SU-DHL-6 (cell line): ENCODE data around the gene NMT1.

ENCODE experiments used
- H2AFZ ChIP-seq: fragments of 200-600 bp; sonication (generic); 2 replicates; pipeline ENCODE4 v1.6.1; 2014; ENCODE audit warnings: low read depth, mild to moderate bottlenecking, moderate library complexity, mixed read lengths, antibody characterized with exemption, low read length; ENCODE audit not compliant: severe bottlenecking
- H3F3A ChIP-seq: fragments of 200-600 bp; shearing (Covaris generic); 2 replicates; pipeline ENCODE4 v1.6.0; 2016; ENCODE audit warnings: antibody characterized with exemption, mild to moderate bottlenecking; ENCODE audit not compliant: insufficient read depth
- H3K27ac ChIP-seq: fragments of 200-600 bp; sonication (generic); 2 replicates; pipeline ENCODE4 v1.5.1; 2016; ENCODE audit warnings: low read depth, mild to moderate bottlenecking, low read length, moderate library complexity, mixed read lengths
- H3K27me3 ChIP-seq: fragments of 200-600 bp; sonication (generic), shearing (Covaris generic); 2 replicates; pipeline ENCODE4 v1.6.0; 2014; ENCODE audit warnings: mild to moderate bottlenecking, low read length
- H3K36me3 ChIP-seq: fragments of 200-600 bp; sonication (generic); 2 replicates; pipeline ENCODE4 v1.6.1; 2014; ENCODE audit warnings: mild to moderate bottlenecking, low read length, mixed read lengths
- H3K4me2 ChIP-seq: fragments of 300-600, 200-600 bp; shearing (Covaris generic), sonication (generic); 2 replicates; pipeline ENCODE4 v1.6.0; 2014; ENCODE audit warnings: low read length, low read depth, mild to moderate bottlenecking; ENCODE audit not compliant: poor library complexity, severe bottlenecking
- H3K4me3 ChIP-seq: fragments of 200-600 bp; sonication (generic); 2 replicates; pipeline ENCODE4 v1.5.1; 2014; ENCODE audit warnings: antibody characterized with exemption, low read length, mild to moderate bottlenecking, mixed read lengths; ENCODE audit not compliant: insufficient read depth, poor library complexity, severe bottlenecking
- H3K79me2 ChIP-seq: fragments of 200-600 bp; sonication (generic); 2 replicates; pipeline ENCODE4 v1.6.1; 2014; ENCODE audit warnings: mild to moderate bottlenecking, low read length, moderate library complexity; ENCODE audit not compliant: insufficient read depth
- H3K9ac ChIP-seq: fragments of 200-600 bp; sonication (generic); 2 replicates; pipeline ENCODE4 v1.7.0; 2014; ENCODE audit warnings: mild to moderate bottlenecking, low read length
- H3K9me2 ChIP-seq: fragments of 200-600 bp; sonication (generic); replicated peaks from 2 replicates; pipeline ENCODE4 v1.6.1; 2014; ENCODE audit warnings: low read length; ENCODE audit not compliant: insufficient read depth
- H3K9me3 ChIP-seq: fragments of 200-600 bp; sonication (generic); 2 replicates; pipeline ENCODE4 v1.6.1; 2014; ENCODE audit warnings: low read length, mixed read lengths; ENCODE audit not compliant: insufficient read depth
- H4K20me1 ChIP-seq: fragments of 200-600 bp; sonication (generic); 2 replicates; pipeline ENCODE4 v1.6.1; 2014; ENCODE audit warnings: low read depth, mild to moderate bottlenecking, antibody characterized with exemption, low read length, moderate library complexity, mixed read lengths
- EZH2phosphoT487 ChIP-seq: fragments of 200-600 bp; sonication (generic), shearing (Covaris generic); conservative IDR thresholded peaks from 2 replicates; pipeline ENCODE4 v1.6.1; 2018; ENCODE audit warnings: mild to moderate bottlenecking, antibody characterized with exemption, low read length, moderate library complexity, mixed read lengths
- TF ChIP-seq, protein P1 (sequence below): fragments of 200-600 bp; sonication (generic); IDR thresholded peaks from one replicate; pipeline ENCODE4 v1.5.1; 2017; ENCODE audit warnings: antibody characterized with exemption, mild to moderate bottlenecking, low read length, moderate library complexity; ENCODE audit not compliant: insufficient read depth, poor library complexity, severe bottlenecking

Gene NMT1

DNA sequence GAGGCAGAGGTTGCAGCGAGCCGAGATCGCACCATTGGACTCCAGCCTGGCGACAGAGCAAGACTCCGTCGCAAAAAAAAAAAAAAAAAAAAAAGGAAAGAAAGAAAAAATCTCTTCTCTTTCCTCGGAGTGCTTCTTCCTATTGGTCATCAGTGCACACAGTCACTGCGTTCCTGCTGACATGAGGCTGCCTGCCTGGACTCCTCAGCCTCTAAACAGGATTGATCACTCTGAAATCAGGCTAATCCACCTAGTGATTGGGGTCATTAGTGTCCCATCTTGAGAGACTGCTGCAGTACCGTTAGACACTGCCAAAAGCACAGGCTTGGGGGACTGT lies 40.4 kb downstream of the NMT1 start:
- TF ChIP-seq, protein P1, sequence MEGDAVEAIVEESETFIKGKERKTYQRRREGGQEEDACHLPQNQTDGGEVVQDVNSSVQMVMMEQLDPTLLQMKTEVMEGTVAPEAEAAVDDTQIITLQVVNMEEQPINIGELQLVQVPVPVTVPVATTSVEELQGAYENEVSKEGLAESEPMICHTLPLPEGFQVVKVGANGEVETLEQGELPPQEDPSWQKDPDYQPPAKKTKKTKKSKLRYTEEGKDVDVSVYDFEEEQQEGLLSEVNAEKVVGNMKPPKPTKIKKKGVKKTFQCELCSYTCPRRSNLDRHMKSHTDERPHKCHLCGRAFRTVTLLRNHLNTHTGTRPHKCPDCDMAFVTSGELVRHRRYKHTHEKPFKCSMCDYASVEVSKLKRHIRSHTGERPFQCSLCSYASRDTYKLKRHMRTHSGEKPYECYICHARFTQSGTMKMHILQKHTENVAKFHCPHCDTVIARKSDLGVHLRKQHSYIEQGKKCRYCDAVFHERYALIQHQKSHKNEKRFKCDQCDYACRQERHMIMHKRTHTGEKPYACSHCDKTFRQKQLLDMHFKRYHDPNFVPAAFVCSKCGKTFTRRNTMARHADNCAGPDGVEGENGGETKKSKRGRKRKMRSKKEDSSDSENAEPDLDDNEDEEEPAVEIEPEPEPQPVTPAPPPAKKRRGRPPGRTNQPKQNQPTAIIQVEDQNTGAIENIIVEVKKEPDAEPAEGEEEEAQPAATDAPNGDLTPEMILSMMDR = no peak
- no peak overlapping the region for H3K4me2 ChIP-seq
- no peak overlapping the region for H3K27ac ChIP-seq
- no peaks in the 10 kb centered on the region for H3F3A ChIP-seq
- H3K79me2 ChIP-seq = no peaks in the 10 kb centered on the region
- H3K36me3 ChIP-seq = peaks cover 6% of the 10 kb centered on the region; the same call in 1 of the 2 replicates
- no peaks in the 10 kb centered on the region for H3K27me3 ChIP-seq
- no peaks in the 10 kb centered on the region for H4K20me1 ChIP-seq
- no peak overlapping the region for H2AFZ ChIP-seq
- no peak overlapping the region for H3K9ac ChIP-seq
- no peaks in the 10 kb centered on the region for H3K9me3 ChIP-seq
- H3K4me3 ChIP-seq = no peak overlapping the region
- no peaks in the 10 kb centered on the region for H3K9me2 ChIP-seq

DNA sequence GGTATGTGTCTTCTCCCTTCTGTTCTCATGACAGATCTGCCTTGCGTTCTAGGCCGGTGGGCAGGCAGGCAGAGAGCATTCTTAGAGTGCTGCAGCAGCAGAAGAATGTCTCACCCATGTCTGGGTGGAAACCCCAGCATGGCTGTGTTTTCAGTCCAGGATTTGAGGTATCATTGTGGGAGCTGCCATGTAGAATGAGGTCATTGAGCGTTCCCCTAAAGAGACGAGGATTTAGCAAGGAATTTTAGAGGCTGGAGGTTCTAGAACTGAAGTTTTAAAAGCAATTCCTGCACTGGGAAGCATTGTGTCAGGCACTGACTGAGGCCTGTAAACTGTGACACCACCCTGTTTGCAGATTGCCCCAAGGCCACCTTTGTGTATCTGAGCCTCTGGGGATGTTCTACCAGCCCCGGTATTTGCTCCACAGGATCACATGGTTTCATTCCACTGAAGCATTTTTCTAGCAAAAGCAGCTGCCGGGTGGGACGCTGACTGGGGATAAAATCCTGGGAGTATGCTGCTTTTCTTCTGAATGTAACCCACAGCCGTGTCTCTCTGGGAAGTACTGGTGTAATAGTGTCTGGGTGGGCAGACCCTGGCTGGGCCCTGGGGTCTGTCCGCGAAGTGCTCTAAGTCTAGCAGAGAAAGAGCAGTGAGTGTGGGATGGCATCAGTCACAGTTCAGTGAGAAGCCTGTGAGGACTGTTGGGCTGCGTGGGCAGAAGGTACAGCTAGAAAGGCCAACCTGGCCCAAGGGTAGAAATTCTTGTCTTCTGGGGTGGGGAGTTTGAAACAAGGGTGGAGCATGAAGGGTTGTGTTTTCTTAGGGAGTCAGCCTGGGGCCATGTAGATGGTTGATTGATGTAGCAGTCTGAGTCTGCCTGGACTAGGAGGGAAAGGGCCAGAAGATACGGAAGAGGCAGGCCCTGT lies 41.0 kb downstream of the NMT1 start:
- Histone ChIP-seq H3K9ac (no peak overlapping the region), H3K36me3 (peaks cover 4% of the 10 kb centered on the region; the same call in 1 of the 2 replicates), H2AFZ (no peak overlapping the region), H3K4me2 (no peak overlapping the region), H4K20me1 (no peaks in the 10 kb centered on the region), H3K27me3 (no peaks in the 10 kb centered on the region), H3K9me3 (no peaks in the 10 kb centered on the region), H3K79me2 (no peaks in the 10 kb centered on the region), H3K4me3 (no peak overlapping the region), H3F3A (no peaks in the 10 kb centered on the region), H3K9me2 (no peaks in the 10 kb centered on the region), H3K27ac (no peak overlapping the region)
- TF ChIP-seq, protein P1 = no peak
- no peak for TF ChIP-seq EZH2phosphoT487

DNA sequence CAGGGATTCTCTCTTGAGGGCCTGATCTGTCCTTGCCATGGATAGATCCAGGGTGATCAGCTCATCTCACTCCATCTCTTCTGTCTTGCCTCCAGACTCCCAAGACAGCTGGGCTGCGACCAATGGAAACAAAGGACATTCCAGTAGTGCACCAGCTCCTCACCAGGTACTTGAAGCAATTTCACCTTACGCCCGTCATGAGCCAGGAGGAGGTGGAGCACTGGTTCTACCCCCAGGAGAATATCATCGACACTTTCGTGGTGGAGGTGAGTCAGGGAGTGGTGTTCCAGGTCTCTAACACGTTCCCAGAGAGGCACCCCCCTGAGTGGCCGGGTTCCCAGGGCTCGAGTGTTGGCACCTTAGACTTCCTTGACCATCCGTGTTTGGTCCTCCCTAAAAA lies 41.7 kb downstream of the NMT1 start:
- Histone ChIP-seq H3F3A (no peaks in the 10 kb centered on the region), H4K20me1 (no peaks in the 10 kb centered on the region), H3K27ac (no peak overlapping the region), H3K36me3 (peaks cover 4% of the 10 kb centered on the region; the same call in 1 of the 2 replicates), H3K9ac (no peak overlapping the region), H2AFZ (no peak overlapping the region), H3K9me2 (no peaks in the 10 kb centered on the region), H3K9me3 (no peaks in the 10 kb centered on the region), H3K4me2 (no peak overlapping the region), H3K27me3 (no peaks in the 10 kb centered on the region), H3K79me2 (no peaks in the 10 kb centered on the region), H3K4me3 (no peak overlapping the region)
- no peak for TF ChIP-seq EZH2phosphoT487
- TF ChIP-seq, protein P1 = no peak
